Left ventricle myocardium inferior (tissue), 1 donor: Measurements from ENCODE around the gene CD300A. TPM values are rescaled to one million over a fixed set of nuclear protein-coding genes. Genes with fewer than 3 reads are reported as not detected.

Experiments
- DNase-seq: peaks from one replicate; pipeline ENCODE4 v3.0.0-alpha.2; 2020
- H3K27ac ChIP-seq: fragments of 200-600 bp; replicated peaks from 2 replicates; pipeline ENCODE4 v1.8.0; 2021
- H3K27me3 ChIP-seq: fragments of 200-600 bp; 2 replicates; pipeline ENCODE4 v1.8.0; 2021; ENCODE audit warnings: low read depth
- H3K36me3 ChIP-seq: fragments of 200-600 bp; 2 replicates; pipeline ENCODE4 v1.8.0; 2021
- H3K4me1 ChIP-seq: fragments of 200-600 bp; 2 replicates; pipeline ENCODE4 v1.8.0; 2021
- H3K4me3 ChIP-seq: fragments of 200-600 bp; 2 replicates; pipeline ENCODE4 v1.8.0; 2021; ENCODE audit warnings: mild to moderate bottlenecking, moderate library complexity
- H3K9me3 ChIP-seq: fragments of 200-600 bp; replicated peaks from 2 replicates; pipeline ENCODE4 v1.8.0; 2021
- CTCF ChIP-seq: fragments of 200-600 bp; IDR thresholded peaks from 2 replicates; pipeline ENCODE4 v1.8.0; 2021; ENCODE audit warnings: antibody characterized with exemption, mild to moderate bottlenecking, borderline replicate concordance
- intact Hi-C: fragments of 100-400 bp; cut with micrococcal nuclease; formaldehyde crosslinking; loops from one replicate; pipeline ENCODE4 v1.11.0; 2022
- total RNA-seq: library from RNA; stranded (reverse); fragmentation: NEBNext Ultra II Directional; extraction: Animal tissue kit (Norgen Biotek cat#: 25700); gene quantifications from one replicate; pipeline ENCODE4 v1.2.1, GENCODE V29; 2021
- donor health status: DM: no; HTN: yes; CAD: no; lungs with severe emphysema.

Gene CD300A
- total RNA-seq, 1 donor from 2014 or later = 1.2 TPM

GRCh38 chr17:74426551-74427047 lies 39.8 kb upstream of the CD300A start:
- Histone ChIP-seq H3K36me3 (no peaks in the 10 kb centered on the region), H3K27me3 (peaks cover 5% of the 10 kb centered on the region), H3K27ac (peak overlapping the region; percentile 84), H3K9me3 (no peaks in the 10 kb centered on the region), H3K4me3 (no peak overlapping the region), H3K4me1 (peaks cover 66% of the 10 kb centered on the region)
- TF ChIP-seq CTCF = no peak
- intact Hi-C loops = no loop called here
- DNase-seq = no peak

- H3K27ac ChIP-seq = peak overlapping the region; percentile 84
- DNase-seq = no peak
- peaks cover 5% of the 10 kb centered on the region for H3K27me3 ChIP-seq
- intact Hi-C loops = no loop called here
- peak overlapping the region; percentile 9 for H3K4me3 ChIP-seq
- H3K4me1 ChIP-seq = peaks cover 72% of the 10 kb centered on the region
- H3K9me3 ChIP-seq = no peaks in the 10 kb centered on the region
- H3K36me3 ChIP-seq = no peaks in the 10 kb centered on the region
- no peak for TF ChIP-seq CTCF
Measured at GRCh38 chr17:74427048-74427762, 39.2 kb upstream of the CD300A start.

- H3K27me3 ChIP-seq = peaks cover 5% of the 10 kb centered on the region
- H3K27ac ChIP-seq = peak overlapping the region; percentile 84
- intact Hi-C loops = no loop called here
- peaks cover 77% of the 10 kb centered on the region for H3K4me1 ChIP-seq
- no peak for DNase-seq
- no peak for TF ChIP-seq CTCF
- H3K9me3 ChIP-seq = no peaks in the 10 kb centered on the region
- no peaks in the 10 kb centered on the region for H3K36me3 ChIP-seq
- H3K4me3 ChIP-seq = peak overlapping the region; percentile 9
Measured at GRCh38 chr17:74427763-74428153, 38.7 kb upstream of the CD300A start.

- no peak for TF ChIP-seq CTCF
- Histone ChIP-seq H3K27ac (peak overlapping the region; percentile 97), H3K9me3 (no peaks in the 10 kb centered on the region), H3K27me3 (peaks cover 5% of the 10 kb centered on the region), H3K36me3 (no peaks in the 10 kb centered on the region), H3K4me1 (peaks cover 93% of the 10 kb centered on the region), H3K4me3 (peak overlapping the region; percentile 73)
- DNase-seq = no peak
- intact Hi-C loops = no loop called here
Measured at GRCh38 chr17:74429604-74430384, 36.6 kb upstream of the CD300A start.

- intact Hi-C loops = no loop called here
- no peaks in the 10 kb centered on the region for H3K9me3 ChIP-seq
- peak overlapping the region; percentile 73 for H3K4me3 ChIP-seq
- no peaks in the 10 kb centered on the region for H3K36me3 ChIP-seq
- TF ChIP-seq CTCF = no peak
- H3K4me1 ChIP-seq = peaks cover 91% of the 10 kb centered on the region
- DNase-seq = no peak
- H3K27me3 ChIP-seq = peaks cover 5% of the 10 kb centered on the region
- H3K27ac ChIP-seq = peak overlapping the region; percentile 97
Measured at GRCh38 chr17:74430385-74430705, 36.1 kb upstream of the CD300A start.
